A549 (cell line): ENCODE data around the gene AADACL4. TPM values are rescaled to one million over a fixed set of nuclear protein-coding genes. Genes with fewer than 3 reads are reported as not detected.

ENCODE experiments used
- ATAC-seq, 2 experiments: fragments of 200-7000 bp in 1 of 2; fragments of >200 bp in 1 of 2; cut with Nextera tagmentation in 1 of 2; cut with Tn5 transposase in 1 of 2; 3 replicates each; pipeline versions ENCODE4 v1.8.0 to v1.9.1; 2018 to 2020; ENCODE audit warnings: mild to moderate bottlenecking in 1 of 2, moderate library complexity in 1 of 2
- CTCF ChIA-PET: fragments of 300-600 bp; sonication (Branson Sonifier 250); formaldehyde crosslinking; extraction: SDS; loops from one replicate; lab custom pipeline; 2021; ENCODE audit warnings: antibody characterized with exemption, inconsistent platforms; lab: Yijun Ruan, JAX
- POLR2A ChIA-PET: fragments of 350-600 bp; formaldehyde crosslinking; extraction: SDS; loops from one replicate; lab custom pipeline; 2021; ENCODE audit warnings: antibody characterized with exemption, inconsistent platforms; lab: Yijun Ruan, JAX
- DNase-seq, 2 experiments: peaks; one replicate each; pipeline versions ENCODE4 v3.0.0 to v3.0.0-alpha.2; 2011 to 2016; ENCODE audit warnings: low read depth in 1 of 2, low spot score in 1 of 2
- FAIRE-seq: peaks from 2 replicates; lab custom pipeline; 2011; peaks lifted over from hg19 to GRCh38; lab: Jason Lieb, UNC
- H3K27ac ChIP-seq, 2 experiments: fragments of >200 bp; sonication (Bioruptor Twin); formaldehyde crosslinking; 3 replicates each; pipeline ENCODE4 v1.5.1; 2016 to 2017
- H3K4me1 ChIP-seq: fragments of >200 bp; sonication (Bioruptor Twin); formaldehyde crosslinking; 3 replicates; pipeline ENCODE4 v1.6.1; 2016
- H3K4me2 ChIP-seq: fragments of >200 bp; sonication (Bioruptor Twin); formaldehyde crosslinking; 3 replicates; pipeline ENCODE4 v1.6.1; 2016
- H3K4me3 ChIP-seq: fragments of >200 bp; sonication (Bioruptor Twin); formaldehyde crosslinking; 3 replicates; pipeline ENCODE4 v1.5.1; 2016
- H3K9me3 ChIP-seq: fragments of >200 bp; sonication (Bioruptor Twin); formaldehyde crosslinking; 3 replicates; pipeline ENCODE4 v1.6.1; 2016
- BHLHE40 ChIP-seq: IDR thresholded peaks from 2 replicates; pipeline ENCODE4 v1.6.1; 2012; ENCODE audit warnings: low read depth, low read length, inconsistent platforms
- CBX2 ChIP-seq: fragments of 200-600 bp; sonication (generic); IDR thresholded peaks from 2 replicates; pipeline ENCODE4 v1.6.1; 2016; ENCODE audit warnings: low read depth, mild to moderate bottlenecking, borderline replicate concordance
- CHD2 ChIP-seq: fragments of 150-350 bp; IDR thresholded peaks from 2 replicates; pipeline ENCODE4 v1.6.1; 2014; ENCODE audit warnings: low read length; ENCODE audit not compliant: partially characterized antibody
- FOSB ChIP-seq: fragments of 250-450 bp; sonication (Bioruptor Pico); IDR thresholded peaks from 2 replicates; pipeline ENCODE4 v1.5.0; 2020; ENCODE audit warnings: mild to moderate bottlenecking, moderate library complexity
- FOXS1 ChIP-seq: fragments of 250-450 bp; sonication (Bioruptor Pico); IDR thresholded peaks from 2 replicates; pipeline ENCODE4 v1.5.0; 2020; ENCODE audit warnings: mild to moderate bottlenecking, moderate library complexity
- GATA3 ChIP-seq: IDR thresholded peaks from 2 replicates; pipeline ENCODE4 v1.6.1; 2012; ENCODE audit warnings: borderline replicate concordance
- HEYL ChIP-seq: fragments of 250-450 bp; sonication (Bioruptor Pico); IDR thresholded peaks from 2 replicates; pipeline ENCODE4 v1.8.0; 2021; ENCODE audit warnings: mild to moderate bottlenecking, moderate library complexity
- HOXB13 ChIP-seq: fragments of 250-450 bp; sonication (Bioruptor Pico); IDR thresholded peaks from 2 replicates; pipeline ENCODE4 v1.5.0; 2020; ENCODE audit warnings: low read depth, mild to moderate bottlenecking, moderate library complexity
- HOXB5 ChIP-seq: fragments of 250-450 bp; sonication (Bioruptor Pico); IDR thresholded peaks from 2 replicates; pipeline ENCODE4 v1.5.0; 2020; ENCODE audit warnings: mild to moderate bottlenecking, moderate library complexity
- JUNB ChIP-seq: fragments of >200 bp; sonication (Bioruptor Twin); formaldehyde crosslinking; IDR thresholded peaks from 2 replicates; pipeline ENCODE4 v1.6.1; 2016
- KDM5A ChIP-seq: fragments of 200-600 bp; sonication (generic); IDR thresholded peaks from 2 replicates; pipeline ENCODE4 v1.6.1; 2016; ENCODE audit warnings: antibody characterized with exemption, mild to moderate bottlenecking
- MAZ ChIP-seq: fragments of 150-350 bp; IDR thresholded peaks from 2 replicates; pipeline ENCODE4 v1.6.1; 2014; ENCODE audit warnings: antibody characterized with exemption, low read depth, low read length, borderline replicate concordance
- MYC ChIP-seq: IDR thresholded peaks from 2 replicates; pipeline ENCODE4 v1.6.1; 2012; ENCODE audit warnings: mild to moderate bottlenecking, inconsistent platforms, low read length, improper control_type of control experiment, borderline replicate concordance
- NFE2L2 ChIP-seq: fragments of 150-350 bp; conservative IDR thresholded peaks from 2 replicates; pipeline ENCODE4 v1.6.1; 2014; ENCODE audit warnings: low read length
- NPAS2 ChIP-seq: fragments of 250-450 bp; sonication (Bioruptor Pico); IDR thresholded peaks from 2 replicates; pipeline ENCODE4 v1.8.0; 2022; ENCODE audit warnings: mild to moderate bottlenecking, moderate library complexity, borderline replicate concordance
- NR3C1 ChIP-seq: fragments of >200 bp; sonication (Bioruptor Twin); formaldehyde crosslinking; IDR thresholded peaks from 3 replicates; pipeline ENCODE4 v1.6.1; 2017
- PBX3 ChIP-seq: IDR thresholded peaks from 2 replicates; pipeline ENCODE4 v1.6.1; 2012
- POLR2AphosphoS2 ChIP-seq: conservative IDR thresholded peaks from 2 replicates; pipeline ENCODE4 v1.6.1; 2012; ENCODE audit warnings: low read length, improper control_type of control experiment, inconsistent platforms
- RAD21 ChIP-seq, 2 experiments: fragments of >200 bp in 1 of 2; sonication (Bioruptor Twin) in 1 of 2; formaldehyde crosslinking in 1 of 2; IDR thresholded peaks in 1 of 2; conservative IDR thresholded peaks in 1 of 2; 2 replicates in 1 of 2; 3 replicates in 1 of 2; pipeline ENCODE4 v1.6.1; 2012 to 2018; ENCODE audit warnings: inconsistent platforms in 1 of 2
- RCOR1 ChIP-seq: fragments of 150-350 bp; IDR thresholded peaks from 2 replicates; pipeline ENCODE4 v1.6.1; 2014; ENCODE audit warnings: antibody characterized with exemption, low read length, low read depth
- RNF2 ChIP-seq: fragments of 200-600 bp; sonication (generic); IDR thresholded peaks from 2 replicates; pipeline ENCODE4 v1.6.1; 2016; ENCODE audit warnings: low read depth, mild to moderate bottlenecking, antibody characterized with exemption, moderate library complexity, borderline replicate concordance
- SMC3 ChIP-seq: fragments of >200 bp; sonication (Bioruptor Twin); formaldehyde crosslinking; IDR thresholded peaks from 3 replicates; pipeline ENCODE4 v1.6.1; 2018; ENCODE audit warnings: inconsistent platforms
- SREBF2 ChIP-seq: fragments of 450-650 bp; IDR thresholded peaks from 2 replicates; pipeline ENCODE4 v1.6.1; 2014; ENCODE audit warnings: mild to moderate bottlenecking, moderate library complexity
- USF2 ChIP-seq: fragments of 450-650 bp; IDR thresholded peaks from 2 replicates; pipeline ENCODE4 v1.6.1; 2014; ENCODE audit warnings: antibody characterized with exemption
- ZFP36 ChIP-seq: fragments of 450-650 bp; IDR thresholded peaks from 2 replicates; pipeline ENCODE4 v1.6.1; 2014; ENCODE audit warnings: borderline replicate concordance; ENCODE audit not compliant: partially characterized antibody
- WGBS: methylation state at CpG from one replicate; pipeline ENCODE4 v1.1.6; 2017; ENCODE audit errors: missing lambda C conversion rate; 5-methylcytosine and 5-hydroxymethylcytosine counted together
- polyA minus RNA-seq: library from RNA; depleted of rRNA, polyadenylated mRNA; stranded (reverse); fragments of >200 nt; gene quantifications from 2 replicates; pipeline ENCODE4 v1.2.3, GENCODE V29; 2011; rRNA and poly(A)+ RNA removed
- polyA plus RNA-seq, 4 experiments: library from polyadenylated mRNA; depleted of rRNA in 3 of 4; stranded (reverse); fragments of >200 nt; fragmentation: RNase III in 1 of 4; extraction: RNeasy Plus Mini Kit Qiagen cat#74134 plus additional on column Dnase treatment in 1 of 4; gene quantifications; 2 replicates in 3 of 4; 3 replicates in 1 of 4; pipeline ENCODE4 v1.2.3, GENCODE V29; 2011 to 2017
- TF ChIP-seq, protein P1 (sequence below): fragments of 250-450 bp; sonication (Bioruptor Pico); IDR thresholded peaks from 2 replicates; pipeline ENCODE4 v1.5.0; 2020; ENCODE audit warnings: low read depth, mild to moderate bottlenecking, moderate library complexity
- TF ChIP-seq, protein P2 (sequence below): fragments of >200 bp; sonication (Bioruptor Twin); formaldehyde crosslinking; IDR thresholded peaks from 3 replicates; pipeline ENCODE4 v1.5.1; 2016
- TF ChIP-seq, protein P3 (sequence below): fragments of 250-450 bp; sonication (Bioruptor Pico); IDR thresholded peaks from 2 replicates; pipeline ENCODE4 v1.5.0; 2021; ENCODE audit warnings: mild to moderate bottlenecking, moderate library complexity, borderline replicate concordance
- TF ChIP-seq, protein P4 (sequence below): fragments of >200 bp; sonication (Bioruptor Twin); formaldehyde crosslinking; IDR thresholded peaks from 2 replicates; pipeline ENCODE4 v1.6.1; 2016

Gene AADACL4
- polyA plus RNA-seq (2011; rRNA removed) (not detected in 2 replicates), polyA plus RNA-seq (2017; fragmentation: RNase III; extraction: RNeasy Plus Mini Kit Qiagen cat#74134 plus additional on column Dnase treatment) (not detected in 3 replicates), polyA minus RNA-seq (not detected in 2 replicates)
- not detected in 2 replicates for polyA plus RNA-seq (2012; cell fraction: cytosol; rRNA removed)
- not detected in 2 replicates for polyA plus RNA-seq (2012; cell fraction: nucleus; rRNA removed)

GRCh38 chr1:12643785-12644184 lies at the start of gene AADACL4:
AADACL4 (plus strand) TSS chr1:12644085; CDS start chr1:12644547, 462 bp downstream.
- H3K9me3 ChIP-seq = peaks cover 22% of the 10 kb centered on the region; the same call in 2 of the 3 replicates
- WGBS = 77% methylated on average over 7 of the region's 7 CpGs
- FAIRE-seq (no peak), ATAC-seq (no peak), DNase-seq (no peak)
- H3K4me3 ChIP-seq = no peak within 1 kb of the TSS
- CTCF ChIA-PET = interaction anchor here (1.4 to 4.6 kb wide), 2 partner anchors 15 to 329 kb away, joined by 4 to 17 read pairs; no protein-coding TSS in a partner anchor
- no peak within 1 kb of the TSS for H3K4me2 ChIP-seq
- no peak within 1 kb of the TSS for H3K27ac ChIP-seq
- H3K4me1 ChIP-seq = no peaks in the 10 kb centered on the region
- POLR2A ChIA-PET = no interaction called here
- TF ChIP-seq, protein P1, sequence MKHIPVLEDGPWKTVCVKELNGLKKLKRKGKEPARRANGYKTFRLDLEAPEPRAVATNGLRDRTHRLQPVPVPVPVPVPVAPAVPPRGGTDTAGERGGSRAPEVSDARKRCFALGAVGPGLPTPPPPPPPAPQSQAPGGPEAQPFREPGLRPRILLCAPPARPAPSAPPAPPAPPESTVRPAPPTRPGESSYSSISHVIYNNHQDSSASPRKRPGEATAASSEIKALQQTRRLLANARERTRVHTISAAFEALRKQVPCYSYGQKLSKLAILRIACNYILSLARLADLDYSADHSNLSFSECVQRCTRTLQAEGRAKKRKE (CRISPR knock-in tag) = no peak
- TF ChIP-seq GATA3 (no peak), USF2 (no peak), NFE2L2 (no peak), JUNB (no peak), ZFP36 (no peak), RCOR1 (no peak), KDM5A (no peak), RAD21 (conservative IDR thresholded peaks at IDR 0.05 in 1 of 2, IDR thresholded peaks at IDR 0.05 in 1 of 2) (no peak), CHD2 (no peak), BHLHE40 (no peak), PBX3 (no peak), CBX2 (no peak), SREBF2 (no peak), HOXB13 (CRISPR knock-in tag) (no peak)
- TF ChIP-seq, protein P2, sequence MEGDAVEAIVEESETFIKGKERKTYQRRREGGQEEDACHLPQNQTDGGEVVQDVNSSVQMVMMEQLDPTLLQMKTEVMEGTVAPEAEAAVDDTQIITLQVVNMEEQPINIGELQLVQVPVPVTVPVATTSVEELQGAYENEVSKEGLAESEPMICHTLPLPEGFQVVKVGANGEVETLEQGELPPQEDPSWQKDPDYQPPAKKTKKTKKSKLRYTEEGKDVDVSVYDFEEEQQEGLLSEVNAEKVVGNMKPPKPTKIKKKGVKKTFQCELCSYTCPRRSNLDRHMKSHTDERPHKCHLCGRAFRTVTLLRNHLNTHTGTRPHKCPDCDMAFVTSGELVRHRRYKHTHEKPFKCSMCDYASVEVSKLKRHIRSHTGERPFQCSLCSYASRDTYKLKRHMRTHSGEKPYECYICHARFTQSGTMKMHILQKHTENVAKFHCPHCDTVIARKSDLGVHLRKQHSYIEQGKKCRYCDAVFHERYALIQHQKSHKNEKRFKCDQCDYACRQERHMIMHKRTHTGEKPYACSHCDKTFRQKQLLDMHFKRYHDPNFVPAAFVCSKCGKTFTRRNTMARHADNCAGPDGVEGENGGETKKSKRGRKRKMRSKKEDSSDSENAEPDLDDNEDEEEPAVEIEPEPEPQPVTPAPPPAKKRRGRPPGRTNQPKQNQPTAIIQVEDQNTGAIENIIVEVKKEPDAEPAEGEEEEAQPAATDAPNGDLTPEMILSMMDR = no peak
- TF ChIP-seq, protein P3, sequence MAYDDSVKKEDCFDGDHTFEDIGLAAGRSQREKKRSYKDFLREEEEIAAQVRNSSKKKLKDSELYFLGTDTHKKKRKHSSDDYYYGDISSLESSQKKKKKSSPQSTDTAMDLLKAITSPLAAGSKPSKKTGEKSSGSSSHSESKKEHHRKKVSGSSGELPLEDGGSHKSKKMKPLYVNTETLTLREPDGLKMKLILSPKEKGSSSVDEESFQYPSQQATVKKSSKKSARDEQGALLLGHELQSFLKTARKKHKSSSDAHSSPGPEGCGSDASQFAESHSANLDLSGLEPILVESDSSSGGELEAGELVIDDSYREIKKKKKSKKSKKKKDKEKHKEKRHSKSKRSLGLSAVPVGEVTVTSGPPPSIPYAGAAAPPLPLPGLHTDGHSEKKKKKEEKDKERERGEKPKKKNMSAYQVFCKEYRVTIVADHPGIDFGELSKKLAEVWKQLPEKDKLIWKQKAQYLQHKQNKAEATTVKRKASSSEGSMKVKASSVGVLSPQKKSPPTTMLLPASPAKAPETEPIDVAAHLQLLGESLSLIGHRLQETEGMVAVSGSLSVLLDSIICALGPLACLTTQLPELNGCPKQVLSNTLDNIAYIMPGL = no peak
- TF ChIP-seq, all 56 proteins: peak for 0

DNA sequence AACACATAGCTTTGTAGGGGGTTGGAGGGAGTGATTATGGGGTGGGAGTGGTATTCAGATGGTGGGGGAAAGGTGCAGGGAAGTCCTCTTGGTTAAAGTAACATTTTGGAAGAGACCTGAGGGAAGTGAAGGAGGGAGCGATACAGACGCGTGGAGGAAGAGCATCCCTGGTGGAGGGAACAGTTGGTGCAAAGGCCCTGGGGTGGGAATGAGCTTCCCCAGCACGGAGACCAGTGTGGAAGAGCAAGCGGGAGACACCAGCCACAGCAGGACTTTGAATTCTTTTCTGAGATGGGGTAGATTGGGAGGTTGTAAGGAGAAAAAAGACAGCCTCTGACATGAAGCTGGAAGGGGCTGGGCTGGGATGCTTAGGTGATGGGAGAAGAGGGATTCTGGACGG lies 49.4 kb upstream of the AADACL4 start:
- peaks cover 76% of the 10 kb centered on the region for H3K4me1 ChIP-seq
- ChIA-PET POLR2A (interaction anchor here (0.6 to 6.8 kb wide), 7 partner anchors 10 to 116 kb away, joined by 3 to 209 read pairs (median 21); partner anchors contain the start of gene DHRS3), CTCF (interaction anchor here (0.6 to 2.6 kb wide), 7 partner anchors 25 to 282 kb away, joined by 3 to 7 read pairs (median 4); no protein-coding TSS in a partner anchor)
- WGBS = 77% methylated on average over 6 of the region's 6 CpGs
- H3K9me3 ChIP-seq = no peaks in the 10 kb centered on the region
- FAIRE-seq = no peak
- H3K27ac ChIP-seq = peak overlapping the region; percentile 97 to 100
- no peak for ATAC-seq
- peak overlapping the region; percentile 38 for H3K4me3 ChIP-seq
- DNase-seq = no peak
- peak overlapping the region; percentile 97 for H3K4me2 ChIP-seq
- TF ChIP-seq RNF2 (no peak), CHD2 (no peak), POLR2AphosphoS2 (no peak), SMC3 (no peak), FOXS1 (CRISPR knock-in tag) (no peak), MAZ (no peak), HEYL (CRISPR knock-in tag) (no peak), NPAS2 (CRISPR knock-in tag) (no peak), FOSB (CRISPR knock-in tag) (no peak), MYC (no peak), HOXB5 (CRISPR knock-in tag) (no peak), NR3C1 (no peak), RCOR1 (no peak)
- TF ChIP-seq, protein P4, sequence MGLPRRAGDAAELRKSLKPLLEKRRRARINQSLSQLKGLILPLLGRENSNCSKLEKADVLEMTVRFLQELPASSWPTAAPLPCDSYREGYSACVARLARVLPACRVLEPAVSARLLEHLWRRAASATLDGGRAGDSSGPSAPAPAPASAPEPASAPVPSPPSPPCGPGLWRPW = no peak
